HepG2 (cell line): ENCODE data around the gene AQP7.

Experiments
- CENPBD1 ChIP-seq: sonication (generic); formaldehyde crosslinking; IDR thresholded peaks from 2 replicates; pipeline ENCODE4 v1.8.0; 2022; ENCODE audit warnings: missing genetic modification reagents, low read depth, mild to moderate bottlenecking, borderline replicate concordance
- FOXC1 ChIP-seq: sonication (generic); formaldehyde crosslinking; IDR thresholded peaks from 2 replicates; pipeline ENCODE4 v1.8.0; 2022; ENCODE audit warnings: mild to moderate bottlenecking, missing genetic modification reagents, borderline replicate concordance
- GATAD1 ChIP-seq: IDR thresholded peaks from 2 replicates; pipeline ENCODE4 v1.6.1; 2016; ENCODE audit warnings: missing genetic modification reagents, missing compliant biosample characterization
- JUND ChIP-seq: sonication (generic); formaldehyde crosslinking; IDR thresholded peaks from 2 replicates; pipeline ENCODE4 v1.8.0; 2022; ENCODE audit warnings: mild to moderate bottlenecking, missing genetic modification reagents
- ZNF317 ChIP-seq: sonication (generic); formaldehyde crosslinking; IDR thresholded peaks from 2 replicates; pipeline ENCODE4 v1.5.0; 2020; ENCODE audit warnings: mild to moderate bottlenecking, missing genetic modification reagents

- TF ChIP-seq JUND (CRISPR knock-in tag) (peak; percentile 79), GATAD1 (no peak), ZNF317 (CRISPR knock-in tag) (no peak), FOXC1 (CRISPR knock-in tag) (no peak), CENPBD1 (no peak)
These were observed 40.7 kb upstream of the AQP7 start for GRCh38 chr9:33443047-33443446.
